Activated CD8-positive, alpha-beta T cell treated with anti-CD3 and anti-CD28 coated beads for 36 hours (primary cell): ENCODE data around the gene OSBPL5. TPM values are rescaled to one million over a fixed set of nuclear protein-coding genes. Genes with fewer than 3 reads are reported as not detected.

Source experiments
- ATAC-seq: fragments of 200-7000 bp; cut with Tn5 transposase; one replicate; pipeline ENCODE4 v1.10.0; 2021; ENCODE audit warnings: mild to moderate bottlenecking, moderate library complexity
- CTCF ChIA-PET: fragments of 350-600 bp; sonication (Branson Sonifier 250); formaldehyde crosslinking; loops from one replicate; lab custom pipeline; 2021; ENCODE audit warnings: antibody characterized with exemption; lab: Charles Lee
- POLR2A ChIA-PET: fragments of 350-600 bp; sonication (Branson Sonifier 250); formaldehyde crosslinking; loops from one replicate; lab custom pipeline; 2021; ENCODE audit warnings: antibody characterized with exemption; lab: Charles Lee
- DNase-seq: peaks from one replicate; pipeline ENCODE4 v3.0.0-alpha.2; 2020
- H3K27ac Mint-ChIP-seq: one replicate; pipeline ENCODE4 v1.8.0; 2021; ENCODE audit warnings: mild to moderate bottlenecking, mixed read lengths
- H3K27me3 Mint-ChIP-seq: one replicate; pipeline ENCODE4 v1.8.0; 2021; ENCODE audit warnings: mixed read lengths
- H3K36me3 Mint-ChIP-seq: one replicate; pipeline ENCODE4 v1.8.0; 2021; ENCODE audit warnings: low read depth, mixed read lengths
- H3K4me1 Mint-ChIP-seq: one replicate; pipeline ENCODE4 v1.8.0; 2021; ENCODE audit warnings: low read depth, mixed read lengths
- H3K4me3 Mint-ChIP-seq: one replicate; pipeline ENCODE4 v1.8.0; 2021; ENCODE audit warnings: mild to moderate bottlenecking, moderate library complexity, mixed read lengths
- H3K9me3 Mint-ChIP-seq: one replicate; pipeline ENCODE4 v1.8.0; 2021; ENCODE audit warnings: mixed read lengths
- intact Hi-C: fragments of 100-400 bp; cut with micrococcal nuclease; formaldehyde crosslinking; loops from one replicate; pipeline ENCODE4 v1.10.0; 2022
- total RNA-seq, 2 experiments: library from RNA; stranded (reverse); gene quantifications; one replicate each; pipeline ENCODE4 v1.2.3, GENCODE V29; 2021
- TF ChIP-seq, protein P1 (sequence below): fragments of 200-600 bp; IDR thresholded peaks from one replicate; pipeline ENCODE4 v1.8.0; 2022; ENCODE audit warnings: antibody characterized with exemption, mild to moderate bottlenecking

OSBPL5 gene
- total RNA-seq, 2 experiments from 2014 or later, result 4.8 to 5.9 TPM

DNA sequence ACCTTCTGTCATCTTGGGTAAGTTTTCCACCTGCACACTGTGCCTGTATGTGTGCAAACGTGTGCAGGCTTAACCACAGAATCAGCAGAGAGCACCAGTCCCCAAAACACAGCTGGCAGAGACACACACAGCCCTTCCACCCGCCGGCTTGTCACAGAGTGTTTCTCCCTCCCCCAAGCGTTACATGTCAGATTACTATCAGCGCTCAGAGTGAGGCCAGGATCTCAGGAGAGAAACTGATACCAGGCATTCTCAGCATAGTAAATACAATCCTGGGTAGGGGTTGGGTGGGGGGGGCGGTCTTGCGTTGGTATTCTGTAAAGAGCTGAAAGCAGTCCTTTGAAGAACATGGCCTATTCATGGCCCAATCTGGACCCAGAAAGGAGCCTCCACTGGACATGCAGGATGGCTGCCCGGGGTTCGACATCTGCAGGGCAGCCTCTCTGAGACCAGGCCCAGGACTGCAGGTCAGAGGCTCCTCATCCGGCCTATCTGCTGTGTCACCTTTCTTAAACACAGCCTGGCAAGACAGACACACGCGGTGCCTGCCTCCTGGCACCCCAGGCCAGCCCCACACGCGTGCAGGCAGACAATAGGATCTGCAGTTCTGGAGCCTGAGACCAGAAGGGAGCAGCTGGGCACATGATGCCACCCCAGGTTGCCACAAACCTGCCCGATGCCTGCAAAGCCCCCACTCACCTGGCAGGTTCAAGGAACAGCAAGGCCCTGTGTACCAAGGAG, 1.7 kb downstream of the OSBPL5 start:
- TF ChIP-seq, protein P1, sequence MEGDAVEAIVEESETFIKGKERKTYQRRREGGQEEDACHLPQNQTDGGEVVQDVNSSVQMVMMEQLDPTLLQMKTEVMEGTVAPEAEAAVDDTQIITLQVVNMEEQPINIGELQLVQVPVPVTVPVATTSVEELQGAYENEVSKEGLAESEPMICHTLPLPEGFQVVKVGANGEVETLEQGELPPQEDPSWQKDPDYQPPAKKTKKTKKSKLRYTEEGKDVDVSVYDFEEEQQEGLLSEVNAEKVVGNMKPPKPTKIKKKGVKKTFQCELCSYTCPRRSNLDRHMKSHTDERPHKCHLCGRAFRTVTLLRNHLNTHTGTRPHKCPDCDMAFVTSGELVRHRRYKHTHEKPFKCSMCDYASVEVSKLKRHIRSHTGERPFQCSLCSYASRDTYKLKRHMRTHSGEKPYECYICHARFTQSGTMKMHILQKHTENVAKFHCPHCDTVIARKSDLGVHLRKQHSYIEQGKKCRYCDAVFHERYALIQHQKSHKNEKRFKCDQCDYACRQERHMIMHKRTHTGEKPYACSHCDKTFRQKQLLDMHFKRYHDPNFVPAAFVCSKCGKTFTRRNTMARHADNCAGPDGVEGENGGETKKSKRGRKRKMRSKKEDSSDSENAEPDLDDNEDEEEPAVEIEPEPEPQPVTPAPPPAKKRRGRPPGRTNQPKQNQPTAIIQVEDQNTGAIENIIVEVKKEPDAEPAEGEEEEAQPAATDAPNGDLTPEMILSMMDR, result no peak
- Mint-ChIP-seq H3K4me1 (peaks cover 17% of the 10 kb centered on the region), H3K9me3 (no peaks in the 10 kb centered on the region), H3K4me3 (peak overlapping the region; percentile 68), H3K27me3 (peaks cover 12% of the 10 kb centered on the region), H3K36me3 (no peaks in the 10 kb centered on the region), H3K27ac (no peak overlapping the region)
- ChIA-PET CTCF (interaction anchor here (1.4 kb wide), 1 partner anchor 54 kb away, joined by 4 read pairs; no protein-coding TSS in a partner anchor), POLR2A (interaction anchor here (1.2 kb wide), 1 partner anchor 11 kb away, joined by 4 read pairs; no protein-coding TSS in a partner anchor)
- ATAC-seq (no peak), DNase-seq (no peak)
- intact Hi-C loops, result no loop called here

DNA sequence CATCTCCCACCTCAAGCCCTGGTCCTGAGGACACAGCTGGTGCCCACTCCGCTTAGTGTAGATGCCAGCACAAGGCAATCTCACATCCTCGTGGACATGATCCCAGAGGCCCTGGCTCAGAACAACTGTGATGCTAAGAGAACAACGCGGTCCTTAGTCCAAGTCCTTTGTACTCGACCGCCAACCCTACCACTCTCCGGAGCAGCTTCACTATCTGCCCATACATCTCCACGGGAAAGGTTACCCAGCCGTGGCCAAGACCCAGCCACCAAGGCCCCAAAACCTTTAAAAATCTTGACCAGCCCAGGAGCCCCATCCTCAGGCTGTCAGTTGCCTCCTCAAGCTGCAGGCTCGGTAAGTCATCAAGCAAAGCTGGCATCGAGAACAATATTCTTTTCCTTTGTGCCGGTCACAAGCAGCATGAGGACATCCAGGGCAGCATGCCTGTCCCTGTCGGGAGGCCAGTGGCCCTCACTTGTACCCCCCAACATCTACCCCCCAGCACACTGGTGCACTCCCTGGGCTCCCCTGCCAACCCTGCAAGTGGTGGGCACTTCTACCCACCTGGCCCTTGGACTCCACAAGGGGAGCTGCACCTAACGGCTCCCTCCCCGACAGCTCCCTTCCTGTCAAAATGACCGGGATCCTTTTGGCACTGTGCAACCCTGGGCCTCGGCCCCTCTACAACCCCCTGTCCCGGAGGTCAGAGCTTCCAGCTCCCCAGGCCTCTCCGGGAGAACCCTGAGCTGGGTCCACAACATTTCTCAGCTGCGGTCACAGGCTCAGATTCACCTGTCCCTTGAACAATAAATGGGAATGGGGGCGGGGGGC, 2.5 kb downstream of the OSBPL5 start:
- no peak for ATAC-seq
- Mint-ChIP-seq H3K9me3 (no peaks in the 10 kb centered on the region), H3K4me3 (no peak overlapping the region), H3K27ac (no peak overlapping the region), H3K36me3 (no peaks in the 10 kb centered on the region), H3K27me3 (peaks cover 12% of the 10 kb centered on the region), H3K4me1 (peaks cover 17% of the 10 kb centered on the region)
- ChIA-PET POLR2A (interaction anchor here (1.2 kb wide), 1 partner anchor 10 kb away, joined by 4 read pairs; no protein-coding TSS in a partner anchor), CTCF (interaction anchor here (1.4 kb wide), 1 partner anchor 53 kb away, joined by 4 read pairs; no protein-coding TSS in a partner anchor)
- intact Hi-C loops, result no loop called here
- TF ChIP-seq, protein P1, result no peak
- no peak for DNase-seq

DNA sequence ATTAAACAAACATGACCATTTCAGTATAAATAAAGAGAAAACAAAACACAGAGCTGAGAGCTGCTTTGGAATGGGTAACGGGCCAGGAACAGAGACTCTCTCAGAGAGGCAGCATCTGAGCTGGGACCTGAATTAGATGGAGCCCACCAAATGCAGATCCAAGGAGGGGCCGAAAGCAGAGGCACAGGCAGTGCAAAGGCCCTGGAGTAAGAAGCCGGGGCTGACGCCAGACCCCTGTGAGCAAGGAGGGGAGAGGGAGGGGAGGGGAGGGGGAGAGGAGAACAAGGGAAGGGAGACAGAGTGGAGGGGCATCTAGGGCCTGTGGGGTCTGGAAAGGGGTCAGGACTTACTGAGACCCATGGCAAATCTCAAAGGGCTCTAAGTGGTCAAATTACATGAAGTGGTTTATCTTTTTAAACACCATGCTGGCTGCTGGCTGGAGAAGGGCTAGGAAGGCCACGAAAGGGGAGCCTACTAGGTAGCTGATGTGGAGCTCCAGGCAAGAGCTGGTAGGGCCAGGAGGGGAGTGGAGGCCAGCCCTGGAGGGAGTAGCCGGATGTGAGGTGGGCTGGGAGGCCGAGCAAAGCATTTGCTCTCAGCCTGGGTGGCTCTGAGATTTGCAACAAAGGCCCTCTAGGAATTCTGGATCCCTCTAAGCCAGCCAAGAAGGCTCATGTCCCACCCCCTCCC, 3.2 kb downstream of the OSBPL5 start:
- no peaks in the 10 kb centered on the region for H3K36me3 Mint-ChIP-seq
- TF ChIP-seq, protein P1, result no peak
- peaks cover 11% of the 10 kb centered on the region for H3K27me3 Mint-ChIP-seq
- intact Hi-C loops, result no loop called here
- ChIA-PET CTCF (interaction anchor here (1.4 kb wide), 1 partner anchor 53 kb away, joined by 4 read pairs; no protein-coding TSS in a partner anchor), POLR2A (interaction anchor here (0.6 to 1.2 kb wide), 2 partner anchors 9 to 49 kb away, joined by 4 read pairs; no protein-coding TSS in a partner anchor)
- ATAC-seq (no peak), DNase-seq (no peak)
- H3K9me3 Mint-ChIP-seq, result no peaks in the 10 kb centered on the region
- H3K4me1 Mint-ChIP-seq, result peaks cover 23% of the 10 kb centered on the region
- H3K27ac Mint-ChIP-seq, result peak overlapping the region; percentile 8
- H3K4me3 Mint-ChIP-seq, result no peak overlapping the region

DNA sequence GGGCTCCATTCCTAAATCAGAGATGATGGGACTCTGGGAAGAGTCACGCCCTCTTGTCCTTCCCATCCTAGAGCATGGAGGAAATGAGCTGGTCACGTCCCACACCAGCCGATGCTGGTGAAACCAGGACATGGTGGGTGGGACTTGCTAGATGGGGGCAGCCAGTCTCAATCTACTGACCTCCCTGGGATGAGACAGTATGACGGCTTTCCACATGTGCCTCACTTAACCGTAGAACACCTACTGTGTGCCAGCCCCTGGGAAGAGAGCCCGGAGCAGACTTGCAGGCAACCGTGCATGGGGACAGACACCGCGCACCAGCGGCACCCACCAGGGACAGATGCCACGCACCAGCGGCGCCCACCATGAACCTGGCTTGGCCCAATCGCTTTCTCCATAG, 3.8 kb downstream of the OSBPL5 start:
- Mint-ChIP-seq H3K4me1 (peaks cover 23% of the 10 kb centered on the region), H3K27me3 (peaks cover 8% of the 10 kb centered on the region), H3K36me3 (no peaks in the 10 kb centered on the region), H3K27ac (no peak overlapping the region), H3K9me3 (no peaks in the 10 kb centered on the region), H3K4me3 (no peak overlapping the region)
- TF ChIP-seq, protein P1, result no peak
- CTCF ChIA-PET, result no interaction called here
- intact Hi-C loops, result no loop called here
- POLR2A ChIA-PET, result interaction anchor here (0.6 kb wide), 1 partner anchor 49 kb away, joined by 4 read pairs; no protein-coding TSS in a partner anchor
- no peak for DNase-seq
- no peak for ATAC-seq
